SHP77 (cell line): Measurements from ENCODE around the gene DENND1A.
"Not testable (repeated sequence)": the region's sequence is repeated elsewhere in the genome, so short reads cannot be mapped to it uniquely, and the experiment has no call there.

Experiments
- DNase-seq, 2 experiments: peaks; one replicate each; lab custom pipeline; 2025; lab: John Stamatoyannopoulos, UW

Gene DENND1A, protein sequence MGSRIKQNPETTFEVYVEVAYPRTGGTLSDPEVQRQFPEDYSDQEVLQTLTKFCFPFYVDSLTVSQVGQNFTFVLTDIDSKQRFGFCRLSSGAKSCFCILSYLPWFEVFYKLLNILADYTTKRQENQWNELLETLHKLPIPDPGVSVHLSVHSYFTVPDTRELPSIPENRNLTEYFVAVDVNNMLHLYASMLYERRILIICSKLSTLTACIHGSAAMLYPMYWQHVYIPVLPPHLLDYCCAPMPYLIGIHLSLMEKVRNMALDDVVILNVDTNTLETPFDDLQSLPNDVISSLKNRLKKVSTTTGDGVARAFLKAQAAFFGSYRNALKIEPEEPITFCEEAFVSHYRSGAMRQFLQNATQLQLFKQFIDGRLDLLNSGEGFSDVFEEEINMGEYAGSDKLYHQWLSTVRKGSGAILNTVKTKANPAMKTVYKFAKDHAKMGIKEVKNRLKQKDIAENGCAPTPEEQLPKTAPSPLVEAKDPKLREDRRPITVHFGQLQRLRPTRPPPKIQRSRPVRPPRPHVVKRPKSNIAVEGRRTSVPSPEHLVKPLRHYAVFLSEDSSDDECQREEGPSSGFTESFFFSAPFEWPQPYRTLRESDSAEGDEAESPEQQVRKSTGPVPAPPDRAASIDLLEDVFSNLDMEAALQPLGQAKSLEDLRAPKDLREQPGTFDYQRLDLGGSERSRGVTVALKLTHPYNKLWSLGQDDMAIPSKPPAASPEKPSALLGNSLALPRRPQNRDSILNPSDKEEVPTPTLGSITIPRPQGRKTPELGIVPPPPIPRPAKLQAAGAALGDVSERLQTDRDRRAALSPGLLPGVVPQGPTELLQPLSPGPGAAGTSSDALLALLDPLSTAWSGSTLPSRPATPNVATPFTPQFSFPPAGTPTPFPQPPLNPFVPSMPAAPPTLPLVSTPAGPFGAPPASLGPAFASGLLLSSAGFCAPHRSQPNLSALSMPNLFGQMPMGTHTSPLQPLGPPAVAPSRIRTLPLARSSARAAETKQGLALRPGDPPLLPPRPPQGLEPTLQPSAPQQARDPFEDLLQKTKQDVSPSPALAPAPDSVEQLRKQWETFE

DNA sequence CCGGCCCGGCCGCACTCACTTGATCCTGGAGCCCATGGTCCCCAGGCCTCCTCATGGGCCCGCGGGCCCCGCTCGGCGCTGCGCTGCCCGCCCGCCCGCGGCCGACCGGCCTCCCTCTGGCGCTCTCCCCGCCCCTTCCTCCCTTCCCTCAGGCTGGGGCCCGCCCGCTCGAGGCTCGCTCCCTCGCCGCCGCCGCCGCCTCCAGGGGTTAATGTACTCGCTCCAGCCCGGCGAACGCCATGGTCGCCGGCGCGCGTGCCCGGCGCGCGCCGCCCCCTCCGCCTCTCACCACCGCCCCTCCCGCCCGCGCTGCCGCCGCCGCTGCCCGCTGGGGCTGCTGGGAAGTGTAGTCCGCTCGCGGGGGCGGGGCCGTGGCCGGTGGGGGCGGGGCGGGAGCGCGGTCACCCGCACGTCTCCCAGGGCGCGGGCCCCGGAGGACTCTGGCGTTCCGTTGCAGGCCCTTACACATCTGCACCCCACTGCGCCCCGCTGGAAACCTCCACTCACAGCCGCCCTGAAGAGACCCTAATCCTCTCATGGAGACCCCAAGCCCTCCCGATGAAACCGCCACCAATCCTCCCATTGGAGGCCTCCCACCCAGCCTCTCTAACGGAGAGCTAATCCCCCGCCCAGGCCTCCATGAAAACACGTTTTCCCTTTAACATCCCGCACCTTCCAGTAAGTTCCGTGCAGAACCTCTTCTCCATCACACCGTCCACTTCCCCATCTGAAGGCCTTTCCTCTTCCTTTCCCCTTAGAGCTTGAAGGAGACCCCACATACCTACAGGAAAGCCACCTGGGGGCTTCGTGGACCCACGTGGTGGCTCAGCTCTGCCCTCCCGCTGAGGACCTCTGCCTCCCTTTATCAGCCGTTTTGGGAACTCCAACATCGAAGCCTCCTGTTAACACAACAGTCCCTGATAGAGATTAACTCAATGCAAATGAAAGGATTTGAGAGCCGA is at the start of gene DENND1A:
Gene DENND1A (minus strand): TSS at position 257 of the 962 bp plus-strand sequence. CDS start 221 bp downstream, at position 36.
- peak; percentile 72 to 87 for DNase-seq

GRCh38 chr9:123978981-123979380 is 49.1 kb upstream of the DENND1A start:
- DNase-seq: no peak

DNA sequence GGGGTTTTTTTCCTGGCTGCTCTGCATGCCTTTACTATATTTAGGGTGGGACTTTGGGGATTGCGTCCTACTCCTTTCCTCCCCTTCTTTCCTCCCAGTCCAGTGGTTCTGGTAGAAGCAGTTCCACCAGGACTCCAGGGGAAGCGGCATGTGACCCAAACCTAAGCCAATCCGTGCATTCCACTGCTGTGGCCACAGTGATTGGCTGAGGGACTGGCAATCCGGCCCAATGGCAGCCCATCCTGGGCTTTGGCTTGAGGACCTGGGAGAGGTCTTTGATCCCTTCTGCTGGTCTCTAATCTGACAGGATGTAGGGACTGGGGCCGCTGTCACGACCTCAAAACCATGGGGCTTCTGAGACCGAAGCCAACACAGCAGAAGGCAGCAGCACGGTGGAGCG is 46.7 kb upstream of the DENND1A start:
- DNase-seq: not testable (repeated sequence)

DNA sequence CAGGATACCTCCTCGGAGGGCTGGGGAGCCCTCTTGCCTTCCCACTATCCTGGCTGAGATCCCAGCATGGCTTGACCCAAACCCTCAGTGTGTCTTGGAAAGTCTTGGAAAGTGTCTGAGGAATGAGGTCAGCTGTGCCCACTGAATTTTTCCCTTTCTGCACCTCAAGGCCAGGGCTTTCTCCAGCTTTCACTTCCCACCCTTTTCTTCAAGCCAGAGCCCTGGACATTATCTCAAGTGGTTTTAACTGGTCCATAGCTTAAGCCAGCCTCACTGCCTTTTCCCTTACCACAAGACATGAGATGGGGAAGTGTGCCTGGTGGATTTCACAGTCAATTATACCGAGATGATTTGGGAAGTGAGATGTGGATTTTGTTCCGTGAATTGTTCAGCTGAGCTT is 45.9 kb upstream of the DENND1A start:
- no peak for DNase-seq

- DNase-seq: no peak
Measured at GRCh38 chr9:123974471-123974870, 44.5 kb upstream of the DENND1A start.

- DNase-seq: no peak
Measured at GRCh38 chr9:123973590-123974223, 43.8 kb upstream of the DENND1A start.

- no peak for DNase-seq
Measured at GRCh38 chr9:123972618-123973017, 42.7 kb upstream of the DENND1A start.

DNA sequence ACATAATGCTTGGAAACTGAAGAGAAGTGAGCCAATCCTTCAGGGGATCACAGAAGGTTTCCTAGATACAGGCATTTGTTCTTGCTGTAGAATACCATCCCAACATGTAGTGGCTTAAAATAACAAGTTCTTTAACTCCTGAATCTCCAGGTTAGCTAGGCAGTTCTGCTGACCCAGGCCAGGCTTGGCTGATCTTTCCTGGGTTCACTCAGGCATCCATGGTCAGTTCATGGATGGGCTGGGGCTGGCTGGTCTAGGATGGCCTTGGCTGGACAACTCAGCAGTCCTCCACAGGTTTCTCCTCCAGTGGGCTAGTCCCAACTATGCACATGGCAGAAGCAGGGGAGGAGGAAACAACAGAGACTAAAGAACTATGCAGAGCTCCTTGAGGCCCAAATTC is 37.4 kb upstream of the DENND1A start:
- no peak for DNase-seq

- DNase-seq: no peak
Measured at GRCh38 chr9:123965801-123966686, 36.1 kb upstream of the DENND1A start.

- no peak for DNase-seq
Measured at GRCh38 chr9:123964761-123965160, 34.8 kb upstream of the DENND1A start.

GRCh38 chr9:123960965-123961364 is 31.0 kb upstream of the DENND1A start:
- no peak for DNase-seq

- no peak for DNase-seq
Measured at GRCh38 chr9:123960366-123960765, 30.4 kb upstream of the DENND1A start.

GRCh38 chr9:123959787-123960186 is 29.9 kb upstream of the DENND1A start:
- DNase-seq: no peak

DNA sequence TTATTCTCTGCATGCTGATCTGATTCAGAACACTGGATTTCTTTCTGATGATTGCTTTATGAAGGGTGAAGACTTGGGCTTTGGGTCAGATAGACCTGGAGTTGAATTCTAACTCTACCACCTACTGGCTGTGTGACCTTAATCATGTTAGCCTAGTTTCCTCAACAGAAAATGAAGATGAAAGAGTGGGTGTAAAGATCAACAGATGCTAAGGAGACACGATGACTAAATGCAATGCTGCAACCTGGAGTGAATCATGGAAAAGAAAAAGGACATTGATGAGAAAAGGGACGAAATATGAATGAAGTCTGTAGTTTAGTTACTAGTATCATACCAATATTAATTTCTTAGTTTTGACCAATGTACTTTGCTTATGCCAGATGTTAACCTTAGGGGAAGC is 27.8 kb upstream of the DENND1A start:
- no peak for DNase-seq

DNA sequence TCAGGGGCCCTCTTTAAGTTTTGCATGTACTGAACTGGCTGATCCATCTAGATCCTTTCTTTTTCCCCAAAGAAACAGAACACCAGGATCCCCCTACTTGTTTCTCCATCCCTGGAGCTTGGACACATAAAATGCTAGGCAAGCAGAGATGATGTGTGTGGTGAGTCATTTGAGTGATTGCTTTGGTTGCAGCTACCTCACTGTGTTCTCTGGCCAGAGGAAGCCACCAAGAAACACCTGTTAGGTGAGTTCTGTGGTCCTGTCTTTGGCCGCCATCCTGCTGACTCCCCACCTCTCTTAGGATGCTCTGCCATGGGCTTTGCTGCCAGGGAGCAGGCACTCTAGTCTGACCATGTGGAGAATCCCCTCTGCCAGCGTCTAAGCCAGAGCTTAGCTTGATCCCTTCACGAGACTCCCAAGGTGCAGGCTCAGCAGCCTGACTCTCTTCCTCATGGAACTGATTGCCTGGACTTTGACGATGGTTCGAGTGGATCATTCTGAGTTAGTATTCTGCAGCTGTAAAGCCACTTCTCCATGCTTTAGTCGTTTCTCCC is 27.3 kb upstream of the DENND1A start:
- DNase-seq: no peak

GRCh38 chr9:123955637-123956036 is 25.7 kb upstream of the DENND1A start:
- DNase-seq: no peak

DNA sequence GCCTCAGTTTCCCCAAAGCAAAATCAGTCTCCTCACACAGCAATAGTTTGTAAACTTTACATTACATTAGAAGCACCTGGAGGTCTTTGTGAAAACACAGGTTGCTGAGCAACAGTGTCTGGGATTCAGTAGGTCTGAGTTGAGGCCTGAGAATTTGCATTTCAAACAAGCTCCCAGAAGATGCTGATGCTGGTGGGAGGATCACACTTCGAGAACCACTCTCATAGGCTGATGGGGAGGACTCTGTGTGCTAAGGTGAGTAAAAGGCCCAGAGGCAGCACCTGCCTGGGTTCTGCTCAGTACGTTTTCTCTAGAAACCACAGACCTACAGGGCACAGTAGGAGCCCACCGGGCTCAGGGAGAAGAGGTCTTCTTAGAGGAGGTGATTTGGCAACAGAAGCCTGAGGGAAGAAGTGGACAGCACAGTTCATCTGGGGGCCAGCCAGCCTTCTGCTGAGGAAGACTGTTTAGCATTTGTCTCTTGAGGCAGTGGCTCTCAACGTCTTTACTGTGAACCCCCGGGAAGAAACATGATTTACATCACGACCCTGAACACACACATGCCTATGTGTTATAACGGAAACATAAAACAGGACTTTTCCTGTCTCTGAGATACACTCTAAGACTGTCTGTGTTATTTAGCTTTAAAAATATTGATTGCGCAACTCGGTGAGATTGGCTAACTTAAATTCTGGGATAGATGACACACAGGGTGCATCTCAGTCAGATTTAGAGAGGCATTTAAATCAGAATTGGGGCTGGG is 24.8 kb upstream of the DENND1A start:
- no peak for DNase-seq

- no peak for DNase-seq
Measured at GRCh38 chr9:123952641-123953495, 22.9 kb upstream of the DENND1A start.
